Liver (tissue), 9 donors: ENCODE results near the gene PHLPP1. TPM values are rescaled to one million over a fixed set of nuclear protein-coding genes. Genes with fewer than 3 reads are reported as not detected.
A peak's percentile ranks its signal among the peaks of the same experiment; 100 is the strongest.

Experiments
- DNase-seq: peaks from one replicate; pipeline ENCODE4 v3.0.0-alpha.2; 2017; ENCODE audit warnings: low spot score
- H3K27ac ChIP-seq, 2 donors: one replicate each; pipeline ENCODE4 v1.7.0; 2013; ENCODE audit warnings: inconsistent platforms in 2 of 2, low read length in 2 of 2, control low read depth in 1 of 2, low read depth in 1 of 2, mild to moderate bottlenecking in 1 of 2
- H3K27me3 ChIP-seq, 4 donors: one replicate each; pipeline versions ENCODE4 v1.6.1 to v1.7.0; 2013; ENCODE audit warnings: low read length in 3 of 4, inconsistent platforms in 1 of 4, mild to moderate bottlenecking in 1 of 4, moderate library complexity in 1 of 4; ENCODE audit not compliant: control insufficient read depth in 4 of 4, insufficient read depth in 4 of 4
- H3K36me3 ChIP-seq, 4 donors: one replicate each; pipeline versions ENCODE4 v1.6.1 to v1.7.0; 2013; ENCODE audit warnings: low read length in 3 of 4, mild to moderate bottlenecking in 3 of 4, low read depth in 1 of 4, moderate library complexity in 1 of 4; ENCODE audit not compliant: control insufficient read depth in 4 of 4, insufficient read depth in 3 of 4
- H3K4me1 ChIP-seq, 4 donors: one replicate each; pipeline versions ENCODE4 v1.6.1 to v1.7.0; 2013; ENCODE audit warnings: low read length in 3 of 4, mild to moderate bottlenecking in 3 of 4, moderate library complexity in 1 of 4; ENCODE audit not compliant: control insufficient read depth in 4 of 4, insufficient read depth in 4 of 4
- H3K4me3 ChIP-seq, 3 donors: one replicate each; pipeline versions ENCODE4 v1.6.1 to v1.7.0; 2013; ENCODE audit warnings: low read length in 3 of 3, control low read depth in 1 of 3, low read depth in 1 of 3, mild to moderate bottlenecking in 1 of 3
- H3K9ac ChIP-seq, 2 donors: one replicate each; pipeline ENCODE4 v1.7.0; 2013; ENCODE audit warnings: low read length in 2 of 2, mild to moderate bottlenecking in 2 of 2, moderate library complexity in 2 of 2, control low read depth in 1 of 2, low read depth in 1 of 2
- H3K9me3 ChIP-seq, 4 donors: one replicate each; pipeline versions ENCODE4 v1.6.1 to v1.7.0; 2013; ENCODE audit warnings: low read length in 3 of 4; ENCODE audit not compliant: control insufficient read depth in 4 of 4
- EGR1 ChIP-seq, 2 donors: IDR thresholded peaks; 2 replicates each; pipeline ENCODE4 v1.6.1; 2016 to 2018; ENCODE audit warnings: antibody characterized with exemption in 2 of 2, low read depth in 2 of 2
- FOXA1 ChIP-seq: IDR thresholded peaks from 2 replicates; pipeline ENCODE4 v1.6.1; 2016; ENCODE audit warnings: antibody characterized with exemption
- FOXA2 ChIP-seq: IDR thresholded peaks from 2 replicates; pipeline ENCODE4 v1.6.1; 2016; ENCODE audit warnings: antibody characterized with exemption
- GABPA ChIP-seq, 2 donors: IDR thresholded peaks in 1 of 2; conservative IDR thresholded peaks in 1 of 2; 2 replicates each; pipeline ENCODE4 v1.6.1; 2016; ENCODE audit warnings: antibody characterized with exemption in 2 of 2, mild to moderate bottlenecking in 1 of 2, moderate library complexity in 1 of 2
- HNF4A ChIP-seq, 2 donors: conservative IDR thresholded peaks; 2 replicates each; pipeline ENCODE4 v1.6.1; 2016; ENCODE audit warnings: antibody characterized with exemption in 2 of 2, mild to moderate bottlenecking in 2 of 2
- HNF4G ChIP-seq: IDR thresholded peaks from 2 replicates; pipeline ENCODE4 v1.6.1; 2016; ENCODE audit warnings: antibody characterized with exemption
- JUND ChIP-seq, 2 donors: IDR thresholded peaks; 2 replicates each; pipeline ENCODE4 v1.6.1; 2016; ENCODE audit warnings: antibody characterized with exemption in 2 of 2
- NR2F2 ChIP-seq: IDR thresholded peaks from 2 replicates; pipeline ENCODE4 v1.6.1; 2016; ENCODE audit warnings: antibody characterized with exemption
- RAD21 ChIP-seq, 2 donors: IDR thresholded peaks; 2 replicates each; pipeline ENCODE4 v1.6.1; 2016; ENCODE audit warnings: antibody characterized with exemption in 2 of 2, mild to moderate bottlenecking in 2 of 2
- RXRA ChIP-seq, 2 donors: IDR thresholded peaks; 2 replicates each; pipeline ENCODE4 v1.6.1; 2017 to 2018; ENCODE audit warnings: antibody characterized with exemption in 2 of 2, mild to moderate bottlenecking in 1 of 2
- WGBS: extraction: QIAGEN DNeasy Blood & Tissue Kit; methylation state at CpG from one replicate; pipeline ENCODE4 v1.1.7; 2013; 5-methylcytosine and 5-hydroxymethylcytosine counted together
- polyA plus RNA-seq, 2 donors: library from polyadenylated mRNA; stranded (reverse) in 1 of 2; unstranded in 1 of 2; fragments of 200-250 nt in 1 of 2; fragments of >200 nt in 1 of 2; fragmentation: Nextera tagmentation in 1 of 2; extraction: Ambion mirVana in 1 of 2; gene quantifications; one replicate each; pipeline versions ENCODE4 v1.2.1 to v1.2.3, GENCODE V29; 2013 to 2015
- total RNA-seq, 2 donors: library from RNA; depleted of rRNA; stranded (reverse); fragments of >200 nt; gene quantifications; one replicate each; pipeline ENCODE4 v1.2.3, GENCODE V29; 2014
- TF ChIP-seq, protein P1 (sequence below): IDR thresholded peaks from 2 replicates; pipeline ENCODE4 v1.6.1; 2016; ENCODE audit warnings: antibody characterized with exemption, mild to moderate bottlenecking
- TF ChIP-seq, protein P2 (sequence below): IDR thresholded peaks from 2 replicates; pipeline ENCODE4 v1.6.1; 2016; ENCODE audit warnings: antibody characterized with exemption
- TF ChIP-seq, protein P3 (sequence below): IDR thresholded peaks from 2 replicates; pipeline ENCODE4 v1.6.1; 2016; ENCODE audit warnings: antibody characterized with exemption
- TF ChIP-seq, protein P4 (sequence below): fragments of 150-350 bp; IDR thresholded peaks from 2 replicates; pipeline ENCODE4 v1.5.1; 2017; ENCODE audit warnings: improper control_type of control experiment, low read depth, low read length; ENCODE audit not compliant: missing input control
- TF ChIP-seq, protein P5 (sequence below): IDR thresholded peaks from 2 replicates; pipeline ENCODE4 v1.6.1; 2016; ENCODE audit warnings: antibody characterized with exemption
- donor health status: healthy.
- donor health status: healthy.
- donor health status: healthy.
- donor health status: healthy.
- donor health status: healthy.

Gene PHLPP1
- total and polyA plus RNA-seq, 4 donors = 4.2 to 14.5 (median 8.6) TPM

DNA sequence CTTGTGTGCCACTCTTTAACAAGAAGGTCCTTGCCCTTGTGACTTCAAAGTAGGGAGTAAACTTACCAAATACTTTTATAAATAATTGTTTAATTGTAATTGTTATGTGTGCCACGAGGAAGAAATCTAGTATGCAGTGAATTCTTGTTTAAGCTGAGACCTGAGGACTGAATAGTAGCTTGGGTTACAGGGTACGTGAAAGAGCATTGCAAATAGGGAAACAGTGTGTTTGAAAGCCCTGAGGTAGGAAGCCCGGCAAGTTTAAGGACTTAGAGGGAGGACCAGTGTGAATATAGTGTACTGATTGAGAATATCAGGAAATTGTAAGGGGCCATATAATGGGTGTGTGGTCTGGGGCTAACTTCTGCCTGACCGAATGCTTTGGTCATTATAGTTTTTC, 26.2 kb downstream of the PHLPP1 start:
- TF ChIP-seq, protein P1, sequence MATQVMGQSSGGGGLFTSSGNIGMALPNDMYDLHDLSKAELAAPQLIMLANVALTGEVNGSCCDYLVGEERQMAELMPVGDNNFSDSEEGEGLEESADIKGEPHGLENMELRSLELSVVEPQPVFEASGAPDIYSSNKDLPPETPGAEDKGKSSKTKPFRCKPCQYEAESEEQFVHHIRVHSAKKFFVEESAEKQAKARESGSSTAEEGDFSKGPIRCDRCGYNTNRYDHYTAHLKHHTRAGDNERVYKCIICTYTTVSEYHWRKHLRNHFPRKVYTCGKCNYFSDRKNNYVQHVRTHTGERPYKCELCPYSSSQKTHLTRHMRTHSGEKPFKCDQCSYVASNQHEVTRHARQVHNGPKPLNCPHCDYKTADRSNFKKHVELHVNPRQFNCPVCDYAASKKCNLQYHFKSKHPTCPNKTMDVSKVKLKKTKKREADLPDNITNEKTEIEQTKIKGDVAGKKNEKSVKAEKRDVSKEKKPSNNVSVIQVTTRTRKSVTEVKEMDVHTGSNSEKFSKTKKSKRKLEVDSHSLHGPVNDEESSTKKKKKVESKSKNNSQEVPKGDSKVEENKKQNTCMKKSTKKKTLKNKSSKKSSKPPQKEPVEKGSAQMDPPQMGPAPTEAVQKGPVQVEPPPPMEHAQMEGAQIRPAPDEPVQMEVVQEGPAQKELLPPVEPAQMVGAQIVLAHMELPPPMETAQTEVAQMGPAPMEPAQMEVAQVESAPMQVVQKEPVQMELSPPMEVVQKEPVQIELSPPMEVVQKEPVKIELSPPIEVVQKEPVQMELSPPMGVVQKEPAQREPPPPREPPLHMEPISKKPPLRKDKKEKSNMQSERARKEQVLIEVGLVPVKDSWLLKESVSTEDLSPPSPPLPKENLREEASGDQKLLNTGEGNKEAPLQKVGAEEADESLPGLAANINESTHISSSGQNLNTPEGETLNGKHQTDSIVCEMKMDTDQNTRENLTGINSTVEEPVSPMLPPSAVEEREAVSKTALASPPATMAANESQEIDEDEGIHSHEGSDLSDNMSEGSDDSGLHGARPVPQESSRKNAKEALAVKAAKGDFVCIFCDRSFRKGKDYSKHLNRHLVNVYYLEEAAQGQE = no peak
- no peak for TF ChIP-seq EGR1 (IDR thresholded peaks at IDR 0.05; ENCODE audit: low read depth in 2 of 2)
- TF ChIP-seq, protein P2, sequence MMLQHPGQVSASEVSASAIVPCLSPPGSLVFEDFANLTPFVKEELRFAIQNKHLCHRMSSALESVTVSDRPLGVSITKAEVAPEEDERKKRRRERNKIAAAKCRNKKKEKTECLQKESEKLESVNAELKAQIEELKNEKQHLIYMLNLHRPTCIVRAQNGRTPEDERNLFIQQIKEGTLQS = no peak
- no peak for TF ChIP-seq HNF4A (conservative IDR thresholded peaks at IDR 0.05)
- TF ChIP-seq, protein P3, sequence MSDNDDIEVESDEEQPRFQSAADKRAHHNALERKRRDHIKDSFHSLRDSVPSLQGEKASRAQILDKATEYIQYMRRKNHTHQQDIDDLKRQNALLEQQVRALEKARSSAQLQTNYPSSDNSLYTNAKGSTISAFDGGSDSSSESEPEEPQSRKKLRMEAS = no peak
- TF ChIP-seq RAD21 (IDR thresholded peaks at IDR 0.05) = no peak
- TF ChIP-seq, protein P4, sequence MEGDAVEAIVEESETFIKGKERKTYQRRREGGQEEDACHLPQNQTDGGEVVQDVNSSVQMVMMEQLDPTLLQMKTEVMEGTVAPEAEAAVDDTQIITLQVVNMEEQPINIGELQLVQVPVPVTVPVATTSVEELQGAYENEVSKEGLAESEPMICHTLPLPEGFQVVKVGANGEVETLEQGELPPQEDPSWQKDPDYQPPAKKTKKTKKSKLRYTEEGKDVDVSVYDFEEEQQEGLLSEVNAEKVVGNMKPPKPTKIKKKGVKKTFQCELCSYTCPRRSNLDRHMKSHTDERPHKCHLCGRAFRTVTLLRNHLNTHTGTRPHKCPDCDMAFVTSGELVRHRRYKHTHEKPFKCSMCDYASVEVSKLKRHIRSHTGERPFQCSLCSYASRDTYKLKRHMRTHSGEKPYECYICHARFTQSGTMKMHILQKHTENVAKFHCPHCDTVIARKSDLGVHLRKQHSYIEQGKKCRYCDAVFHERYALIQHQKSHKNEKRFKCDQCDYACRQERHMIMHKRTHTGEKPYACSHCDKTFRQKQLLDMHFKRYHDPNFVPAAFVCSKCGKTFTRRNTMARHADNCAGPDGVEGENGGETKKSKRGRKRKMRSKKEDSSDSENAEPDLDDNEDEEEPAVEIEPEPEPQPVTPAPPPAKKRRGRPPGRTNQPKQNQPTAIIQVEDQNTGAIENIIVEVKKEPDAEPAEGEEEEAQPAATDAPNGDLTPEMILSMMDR = no peak
- TF ChIP-seq FOXA1 = no peak
- TF ChIP-seq FOXA2 = no peak
- no peak for TF ChIP-seq NR2F2
- no peak for TF ChIP-seq RXRA (IDR thresholded peaks at IDR 0.05)
- TF ChIP-seq, protein P5, sequence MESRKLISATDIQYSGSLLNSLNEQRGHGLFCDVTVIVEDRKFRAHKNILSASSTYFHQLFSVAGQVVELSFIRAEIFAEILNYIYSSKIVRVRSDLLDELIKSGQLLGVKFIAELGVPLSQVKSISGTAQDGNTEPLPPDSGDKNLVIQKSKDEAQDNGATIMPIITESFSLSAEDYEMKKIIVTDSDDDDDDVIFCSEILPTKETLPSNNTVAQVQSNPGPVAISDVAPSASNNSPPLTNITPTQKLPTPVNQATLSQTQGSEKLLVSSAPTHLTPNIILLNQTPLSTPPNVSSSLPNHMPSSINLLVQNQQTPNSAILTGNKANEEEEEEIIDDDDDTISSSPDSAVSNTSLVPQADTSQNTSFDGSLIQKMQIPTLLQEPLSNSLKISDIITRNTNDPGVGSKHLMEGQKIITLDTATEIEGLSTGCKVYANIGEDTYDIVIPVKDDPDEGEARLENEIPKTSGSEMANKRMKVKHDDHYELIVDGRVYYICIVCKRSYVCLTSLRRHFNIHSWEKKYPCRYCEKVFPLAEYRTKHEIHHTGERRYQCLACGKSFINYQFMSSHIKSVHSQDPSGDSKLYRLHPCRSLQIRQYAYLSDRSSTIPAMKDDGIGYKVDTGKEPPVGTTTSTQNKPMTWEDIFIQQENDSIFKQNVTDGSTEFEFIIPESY = no peak
- no peak for TF ChIP-seq JUND (IDR thresholded peaks at IDR 0.05)
- TF ChIP-seq GABPA (IDR thresholded peaks at IDR 0.05 in 1 of 2, conservative IDR thresholded peaks at IDR 0.05 in 1 of 2) = no peak
- TF ChIP-seq HNF4G = no peak
- Histone ChIP-seq H3K36me3 (no peaks in the 10 kb centered on the region), H3K4me3 (peak overlapping the region; percentile 47 to 81 (median 72)), H3K9me3 (no peaks in the 10 kb centered on the region), H3K9ac (peak overlapping the region; percentile 47 to 68), H3K27me3 (no peaks in the 10 kb centered on the region), H3K4me1 (peaks cover 6 to 49% (median 27%) of the 10 kb centered on the region in 4 donors), H3K27ac (peak overlapping the region; percentile 65 to 80)
- no peak for DNase-seq
- 27% methylated on average over 4 of the region's 4 CpGs for WGBS
